Activated CD4-positive, alpha-beta T cell treated with anti-CD3 and anti-CD28 coated beads, Interleukin-2, Interleukin-6, amounts not matched to agents 100 ng/mL and 50 ng/mL, durations not matched to agents 16 hours and 8 hours (primary cell): ENCODE data around the gene SLC38A5.
"Not testable (repeated sequence)": the region's sequence is repeated elsewhere in the genome, so short reads cannot be mapped to it uniquely, and the experiment has no call there.

Experiments used
- DNase-seq: peaks from one replicate; pipeline ENCODE4 v3.0.0-alpha.2; 2020

SLC38A5 gene

DNA sequence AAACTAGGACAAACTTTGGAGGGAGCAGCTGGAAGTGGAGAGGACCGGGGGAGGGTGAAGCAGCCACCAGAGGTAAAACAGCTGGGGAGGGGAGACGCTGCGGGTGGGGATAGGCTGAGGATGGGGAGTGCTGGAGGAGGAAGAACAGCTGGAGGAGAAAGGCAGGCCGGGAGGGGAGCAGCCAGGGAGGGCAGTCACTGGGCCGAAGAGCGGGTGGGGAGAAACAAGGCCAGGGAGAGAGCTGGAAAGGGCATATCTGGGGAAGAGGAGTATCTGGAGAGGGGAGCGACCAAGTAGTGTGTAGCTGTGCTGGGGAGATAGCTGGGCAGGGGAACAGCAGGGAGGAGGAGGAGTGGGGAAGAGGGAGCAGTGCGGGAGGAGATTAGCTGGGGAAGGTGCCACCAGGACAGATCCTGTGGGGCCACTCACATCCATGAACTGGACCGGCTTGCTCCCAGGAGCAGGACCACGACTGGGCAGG, 2.7 kb downstream of the SLC38A5 start:
- no peak for DNase-seq

DNA sequence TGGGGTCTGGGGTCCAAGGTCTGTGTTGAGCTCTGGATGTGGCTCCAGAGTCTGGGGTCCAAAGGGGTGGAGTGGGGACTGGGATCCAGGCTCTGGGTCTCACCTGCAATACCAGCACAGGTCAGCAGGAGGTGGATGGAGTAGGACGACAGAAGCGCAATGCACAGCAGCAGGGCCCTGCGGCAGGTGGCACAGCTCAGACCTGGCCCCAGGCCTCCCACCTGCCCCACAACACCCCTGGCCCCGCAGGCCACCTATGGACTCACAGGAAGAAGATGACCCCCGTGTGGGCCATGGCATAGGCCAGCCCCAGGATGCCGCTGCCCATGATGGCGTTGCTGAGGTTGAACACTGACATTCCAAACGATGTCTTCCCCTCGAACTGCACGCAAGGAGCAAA, 3.4 kb downstream of the SLC38A5 start:
- DNase-seq: peak; percentile 52

DNA sequence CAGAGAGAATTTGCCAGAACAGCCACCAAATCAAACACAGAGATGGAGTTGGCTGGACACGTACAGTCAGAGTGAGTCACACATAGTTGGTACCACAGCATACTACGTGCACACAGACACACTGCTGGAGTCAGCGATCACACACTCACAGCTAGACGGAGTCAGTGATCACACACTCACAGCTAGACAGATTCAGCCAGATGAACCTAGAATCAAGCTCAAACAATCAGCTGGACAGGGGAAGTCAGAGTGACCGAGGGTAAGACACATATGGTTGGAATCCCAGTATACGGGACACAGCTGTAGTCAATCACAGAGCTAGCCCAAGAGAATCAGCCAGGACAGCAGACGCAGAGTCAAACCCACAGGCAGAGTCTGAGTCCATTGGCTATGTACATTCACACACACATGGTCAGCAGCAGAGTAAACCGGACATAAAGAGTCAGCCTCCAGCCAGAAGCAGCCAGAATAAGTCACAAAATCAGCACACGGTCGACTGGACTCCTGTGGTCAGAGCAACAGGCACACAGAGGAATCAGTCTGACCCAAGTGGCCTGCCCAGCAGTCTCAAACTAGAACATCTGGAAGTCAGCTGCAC, 4.6 kb downstream of the SLC38A5 start:
- DNase-seq: no peak

DNA sequence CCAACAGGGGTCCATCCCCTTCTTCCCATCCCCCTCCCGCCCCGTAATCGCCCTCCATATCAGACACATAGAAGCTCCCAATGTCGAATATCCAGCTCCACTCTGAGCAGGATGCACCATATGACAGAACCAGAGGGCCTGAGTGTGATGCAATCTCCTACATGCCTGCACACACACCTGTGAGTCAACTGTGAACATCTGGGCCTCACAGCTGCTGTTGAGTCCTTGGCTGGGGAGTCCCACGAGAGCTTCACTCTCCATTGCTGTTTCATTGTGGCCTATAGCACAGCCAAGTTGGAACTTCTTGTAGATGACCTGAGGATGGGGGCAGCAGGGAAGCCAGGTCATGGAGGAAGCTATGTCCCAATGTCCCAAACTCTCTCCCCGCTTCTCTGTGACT, 8.2 kb downstream of the SLC38A5 start:
- peak; percentile 46 for DNase-seq

DNA sequence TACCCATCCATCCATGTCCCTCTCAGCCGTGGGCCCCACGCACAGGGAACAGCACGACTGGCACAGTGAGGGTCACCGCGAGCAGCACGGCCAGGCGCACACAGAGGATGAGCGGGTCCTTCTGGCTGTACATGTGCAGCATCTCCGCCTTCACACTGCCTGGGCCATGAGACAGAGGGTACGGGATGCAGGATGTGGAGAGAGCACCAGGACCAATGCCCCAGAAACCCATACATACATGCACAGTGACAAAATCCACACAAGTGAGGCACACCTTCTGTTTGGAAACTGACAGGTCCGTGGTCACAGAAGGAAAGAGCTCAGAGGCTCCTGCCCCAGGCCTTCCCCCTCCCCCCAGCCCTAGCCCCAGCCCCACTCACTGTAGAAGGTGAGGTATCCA, 9.5 kb downstream of the SLC38A5 start:
- DNase-seq: no peak

DNA sequence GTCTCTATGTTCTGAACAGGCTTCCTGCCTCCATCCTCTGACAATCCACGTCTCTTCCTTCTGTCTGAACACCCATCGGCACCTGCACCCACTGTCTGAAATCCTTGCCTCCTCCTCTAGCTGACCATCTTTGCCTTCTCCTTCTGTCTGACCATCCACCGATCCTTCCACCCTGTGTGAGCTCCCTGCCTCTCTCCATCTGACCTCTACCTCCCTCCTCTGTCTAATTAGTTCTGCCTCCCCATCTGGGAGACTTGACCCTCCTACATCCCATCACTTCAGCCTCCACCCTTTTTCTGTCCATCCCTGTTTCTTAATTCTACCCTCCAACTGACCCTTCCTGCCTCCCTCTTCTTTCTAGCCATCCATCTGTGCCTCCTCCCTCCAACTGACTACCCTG, 10.0 kb downstream of the SLC38A5 start:
- DNase-seq: no peak

DNA sequence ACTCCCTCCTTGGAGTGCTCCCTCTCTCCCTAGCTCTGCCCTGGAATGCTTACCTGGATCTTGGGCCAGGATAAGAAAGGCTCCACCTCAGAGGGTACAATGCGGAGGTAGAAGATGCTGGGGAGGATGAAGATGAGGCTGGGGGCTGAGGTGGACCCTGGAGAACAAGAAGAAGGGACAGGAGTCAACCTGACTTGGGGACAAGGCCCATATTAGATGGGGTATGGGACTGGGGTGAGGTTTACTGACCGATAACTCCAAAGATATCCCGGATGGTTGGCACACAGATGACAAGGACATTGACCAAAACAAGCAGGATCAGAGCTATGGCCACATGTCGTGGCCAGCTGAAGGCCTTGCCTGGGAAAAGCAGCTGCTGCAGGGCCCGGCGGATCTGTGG, 10.6 kb downstream of the SLC38A5 start:
- no peak for DNase-seq

DNA sequence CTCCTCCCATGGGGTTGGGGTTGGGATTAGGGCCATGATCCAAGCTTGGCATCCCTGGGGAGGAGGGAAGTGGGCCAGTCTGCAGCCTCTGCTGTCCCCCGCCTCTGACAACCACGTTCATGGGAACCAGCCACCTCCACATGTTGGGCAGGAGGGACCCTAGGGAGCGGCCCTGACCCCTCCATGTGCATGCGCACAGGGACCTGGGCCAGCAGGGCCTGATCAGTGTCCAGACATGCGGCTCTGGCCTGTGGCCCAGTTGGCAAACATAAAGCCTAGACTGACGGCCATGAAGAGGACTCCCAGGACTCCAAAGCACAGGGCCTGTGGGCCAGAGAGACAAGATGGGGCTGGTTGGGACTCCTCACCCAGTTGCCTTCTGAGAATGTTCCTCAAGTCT, 11.3 kb downstream of the SLC38A5 start:
- no peak for DNase-seq

DNA sequence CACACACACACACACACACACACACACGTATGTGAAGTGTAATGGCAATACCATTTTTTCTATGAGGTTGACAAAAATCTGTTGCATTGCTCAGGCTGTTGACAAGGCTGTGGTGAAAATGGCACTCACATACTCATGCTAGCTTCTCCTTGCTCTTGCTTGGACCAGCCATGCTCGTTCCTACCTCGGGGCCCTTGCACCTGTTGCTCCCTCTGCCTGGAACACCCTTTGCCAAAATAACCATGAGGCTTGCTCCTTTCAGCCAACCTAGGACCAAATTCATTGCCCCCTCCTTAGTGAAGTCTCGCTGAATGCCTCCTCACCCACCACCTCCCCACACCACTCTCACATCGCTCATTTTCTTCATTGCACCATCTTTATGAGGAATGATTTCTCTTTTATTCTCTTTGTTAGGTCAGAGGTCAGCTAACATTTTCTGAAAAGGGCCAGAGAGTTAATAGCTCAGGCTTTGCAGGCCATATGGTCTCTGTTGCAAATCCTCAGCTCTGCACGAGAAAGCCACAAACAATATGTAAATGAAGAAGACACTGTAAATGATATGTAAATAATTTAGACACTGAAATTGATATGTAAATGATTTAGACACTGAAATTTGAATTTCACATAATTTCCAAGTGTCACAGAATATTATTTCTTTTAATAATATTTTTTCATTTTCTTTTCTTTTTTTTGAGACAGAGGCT, 13.3 kb downstream of the SLC38A5 start:
- no peak for DNase-seq

DNA sequence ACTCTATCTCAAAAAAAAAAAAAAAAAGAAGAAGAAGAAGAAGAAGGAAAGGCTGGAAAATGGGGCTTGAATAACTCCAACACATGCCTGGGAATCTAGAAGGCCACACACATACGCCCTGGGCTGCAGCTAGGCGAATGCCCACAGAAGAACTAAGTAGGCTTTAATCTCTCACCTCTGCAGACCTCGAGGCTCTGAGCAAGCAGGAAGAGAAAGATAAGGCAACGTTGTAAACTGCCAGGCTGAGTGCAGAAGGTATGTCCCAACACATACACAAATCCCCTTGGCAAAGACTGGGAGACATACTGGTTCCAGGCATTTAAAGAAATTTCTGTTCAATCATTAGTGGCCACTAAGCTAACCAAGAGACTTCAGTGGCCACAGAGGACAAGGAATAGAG, 18.4 kb downstream of the SLC38A5 start:
- no peak for DNase-seq

DNA sequence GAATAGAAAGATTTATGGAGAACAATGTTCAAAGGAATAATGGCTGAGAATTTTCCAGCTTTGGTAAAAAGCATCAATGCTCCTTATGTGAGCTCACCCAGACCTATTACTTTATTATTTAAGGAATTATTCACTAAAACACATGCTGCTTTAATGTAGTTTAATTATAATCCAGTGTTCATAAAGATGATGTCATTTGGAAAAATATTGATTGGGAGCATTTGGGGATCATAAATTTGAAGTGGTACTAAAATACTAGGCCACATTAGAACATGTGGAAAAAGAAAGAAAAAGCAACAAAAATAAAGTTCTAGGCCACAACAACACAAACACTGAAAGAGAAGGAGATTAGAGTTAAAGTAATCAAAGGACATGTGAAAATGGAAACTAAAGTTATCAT, 20.0 kb downstream of the SLC38A5 start:
- no peak for DNase-seq

DNA sequence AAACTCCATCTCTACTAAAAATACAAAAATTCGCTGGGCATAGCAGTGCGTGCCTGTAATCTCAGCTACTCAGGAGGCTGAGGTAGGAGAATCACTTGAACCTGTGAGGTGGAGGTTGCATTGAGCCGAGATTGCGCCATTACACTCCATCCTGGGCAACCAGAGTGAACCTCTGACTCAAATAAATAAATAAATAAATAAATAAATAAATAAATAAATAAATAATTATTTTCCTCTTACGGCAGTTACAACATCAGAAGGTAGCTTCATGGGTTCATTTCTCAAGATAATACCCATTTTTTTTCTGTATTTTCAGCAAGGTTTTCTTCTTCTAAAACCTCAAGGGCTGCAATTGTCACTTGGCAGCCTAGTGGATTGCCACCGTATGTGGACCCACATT, 22.9 kb downstream of the SLC38A5 start:
- DNase-seq: not testable (repeated sequence)

DNA sequence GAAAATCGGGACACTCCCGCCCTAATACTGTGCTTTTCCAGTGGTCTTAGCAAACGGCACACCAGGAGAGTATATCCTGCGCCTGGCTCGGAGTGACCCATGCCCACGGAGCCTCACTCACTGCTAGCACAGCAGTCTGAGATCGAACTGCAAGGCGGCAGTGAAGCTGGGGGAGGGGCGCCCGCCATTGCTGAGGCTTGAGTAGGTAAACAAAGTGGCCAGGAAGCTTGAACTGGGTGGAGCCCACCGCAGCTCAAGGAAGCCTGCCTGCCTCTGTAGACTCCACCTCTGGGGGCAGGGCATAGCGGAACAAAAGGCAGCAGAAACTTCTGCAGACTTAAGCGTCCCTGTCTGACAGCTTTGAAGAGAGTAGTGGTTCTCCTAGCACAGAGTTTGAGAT, 36.3 kb downstream of the SLC38A5 start:
- DNase-seq: not testable (repeated sequence)

DNA sequence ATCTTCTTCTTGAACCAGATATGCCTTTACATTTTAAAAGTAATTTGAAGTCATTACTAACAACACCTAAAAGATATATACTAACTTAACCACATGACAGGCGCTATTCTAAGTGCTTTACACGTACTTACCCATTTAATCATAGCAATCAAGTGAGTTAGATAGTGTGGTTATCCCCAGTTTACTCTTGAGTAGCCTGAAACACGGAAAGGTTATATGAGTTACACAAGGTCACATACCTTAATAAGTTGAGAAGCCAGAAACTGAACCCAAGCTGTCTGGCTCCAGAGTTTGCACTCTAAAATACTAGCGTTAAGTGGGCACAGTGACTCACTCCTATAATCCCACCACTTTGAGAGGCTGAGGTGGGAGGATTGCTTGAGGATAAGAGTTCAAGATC, 39.9 kb downstream of the SLC38A5 start:
- DNase-seq: not testable (repeated sequence)

DNA sequence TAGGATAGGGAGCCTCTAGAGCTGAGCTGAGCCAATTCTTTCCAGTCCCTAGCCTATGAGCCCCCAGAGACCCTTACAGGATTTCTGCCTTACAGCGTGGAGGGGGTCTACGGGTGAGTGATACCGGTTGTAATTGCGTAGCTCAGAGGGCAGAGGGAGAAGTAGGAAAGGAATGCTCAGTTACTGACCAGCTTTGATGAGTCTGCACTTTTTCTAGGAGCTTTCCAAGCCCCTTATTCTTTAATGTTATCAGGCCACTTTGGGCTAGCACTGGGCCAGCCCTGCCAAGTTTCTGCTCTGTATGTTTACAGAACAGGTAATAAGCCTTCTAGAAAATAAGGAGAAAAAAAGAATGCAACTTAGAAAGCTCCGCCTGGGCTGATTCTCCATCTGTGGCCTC, 40.5 kb downstream of the SLC38A5 start:
- DNase-seq: not testable (repeated sequence)

DNA sequence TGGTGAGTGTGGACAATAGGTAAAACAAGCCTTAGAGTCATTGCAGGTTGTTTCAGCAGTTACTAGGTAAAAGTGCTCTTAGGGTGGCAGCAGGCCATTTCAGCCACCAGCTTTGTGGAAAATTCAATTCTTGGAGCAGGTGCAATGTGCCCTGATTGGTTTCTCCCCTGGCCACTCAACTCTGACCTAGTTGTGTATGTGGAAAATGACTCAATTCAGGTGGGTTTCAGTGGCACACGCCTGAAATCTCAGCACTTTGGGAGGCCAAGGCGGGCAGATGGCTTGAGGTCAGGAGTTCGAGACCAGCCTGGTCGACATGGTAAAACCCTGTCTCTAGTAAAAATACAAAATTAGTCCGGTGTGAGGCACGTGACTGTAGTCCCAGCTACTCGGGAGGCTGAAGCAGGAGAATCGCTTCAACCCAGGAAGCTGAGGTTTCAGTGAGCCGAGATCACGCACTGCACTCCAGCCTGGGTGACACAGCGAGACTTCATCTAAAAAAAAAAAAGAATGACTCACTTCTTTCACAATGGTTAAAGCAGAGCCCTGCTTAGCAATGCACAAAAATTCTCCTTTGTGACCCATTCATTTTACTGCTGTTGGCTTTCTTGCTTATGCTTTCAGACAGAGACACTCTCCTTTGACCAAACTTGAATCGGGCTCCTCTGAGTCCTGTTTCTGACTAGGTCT, 42.9 kb downstream of the SLC38A5 start:
- not testable (repeated sequence) for DNase-seq

DNA sequence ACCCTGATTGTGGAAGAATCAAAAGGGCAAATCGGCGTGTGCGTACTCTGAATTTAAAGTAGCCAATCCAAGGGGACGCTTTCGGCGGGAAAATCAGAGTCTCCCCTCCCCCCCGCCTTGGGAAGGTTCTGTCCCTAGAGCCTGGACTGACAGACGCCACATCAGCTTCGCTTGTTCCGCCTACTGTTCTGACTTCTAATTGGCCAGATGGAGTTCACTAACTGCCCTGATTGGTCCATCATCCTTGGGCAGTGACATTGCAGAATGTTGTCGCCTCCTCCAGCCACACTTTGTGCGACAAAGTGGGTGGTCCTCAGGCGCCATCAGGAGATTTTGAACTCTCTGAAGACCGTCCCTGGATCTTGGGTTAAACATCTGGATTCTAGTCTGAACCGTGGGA, 58.2 kb downstream of the SLC38A5 start, which contains the start of gene SSX4B:
TSS of gene SSX4B (minus strand) at position 101 of the 400 bp plus-strand sequence. CDS start 588 bp downstream, outside the sequence.
- DNase-seq: not testable (repeated sequence)
